Activated naive CD8-positive, alpha-beta T cell treated with anti-CD3 and anti-CD28 coated beads, Interleukin-2, amount 10 ng/mL, durations not matched to agents 7 days and 5 days (primary cell): Measurements from ENCODE around the gene F12. TPM values are rescaled to one million over a fixed set of nuclear protein-coding genes. Genes with fewer than 3 reads are reported as not detected.

Experiments
- ATAC-seq: fragments of 150-1000 bp; cut with Tn5 transposase; one replicate; pipeline ENCODE4 v1.10.0; 2021; ENCODE audit warnings: low read depth, moderate library complexity
- POLR2A ChIA-PET: fragments of 350-600 bp; sonication (Branson Sonifier 250); formaldehyde crosslinking; loops from one replicate; lab custom pipeline; 2021; ENCODE audit warnings: antibody characterized with exemption; lab: Charles Lee
- DNase-seq: peaks from one replicate; pipeline ENCODE4 v3.0.0; 2021
- H3K27ac Mint-ChIP-seq: one replicate; pipeline ENCODE4 v1.8.0; 2022; ENCODE audit warnings: mild to moderate bottlenecking, mixed read lengths
- H3K27me3 Mint-ChIP-seq: one replicate; pipeline ENCODE4 v1.8.0; 2022; ENCODE audit warnings: mild to moderate bottlenecking, moderate library complexity, mixed read lengths
- H3K36me3 Mint-ChIP-seq: one replicate; pipeline ENCODE4 v1.8.0; 2021; ENCODE audit warnings: mild to moderate bottlenecking, mixed read lengths
- H3K4me1 Mint-ChIP-seq: one replicate; pipeline ENCODE4 v1.8.0; 2021; ENCODE audit warnings: mixed read lengths
- H3K4me3 Mint-ChIP-seq: one replicate; pipeline ENCODE4 v1.8.0; 2022; ENCODE audit warnings: mild to moderate bottlenecking, moderate library complexity, mixed read lengths
- H3K9me3 Mint-ChIP-seq: one replicate; pipeline ENCODE4 v1.8.0; 2021; ENCODE audit warnings: mixed read lengths
- total RNA-seq, 2 experiments: library from RNA; stranded (reverse); gene quantifications; one replicate each; pipeline ENCODE4 v1.2.3, GENCODE V29; 2021

F12 gene
- total RNA-seq, 2 experiments from 2014 or later, result 2.2 to 2.8 TPM

DNA sequence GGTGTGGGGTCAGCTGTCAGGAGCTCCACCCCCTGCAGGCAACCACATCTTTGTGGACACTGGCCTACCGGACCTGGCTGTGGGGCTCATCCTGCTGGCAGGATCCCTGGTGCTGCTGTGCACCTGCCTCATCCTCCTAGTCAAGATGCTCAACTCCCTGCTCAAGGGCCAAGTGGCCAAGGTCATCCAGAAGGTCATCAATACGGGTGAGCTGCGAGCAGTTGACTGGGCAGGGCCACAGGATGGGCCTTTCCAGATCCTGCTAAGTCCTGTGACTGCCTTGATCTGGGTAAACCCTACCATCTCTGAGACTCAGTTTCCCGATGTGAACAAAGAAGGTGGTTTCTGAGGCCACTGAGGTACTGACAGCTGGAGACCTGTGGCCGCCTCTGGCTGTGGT is 15.4 kb downstream of the F12 start:
- H3K27me3 Mint-ChIP-seq, result peaks cover 11% of the 10 kb centered on the region
- DNase-seq (no peak), ATAC-seq (no peak)
- H3K4me3 Mint-ChIP-seq, result no peak overlapping the region
- no peaks in the 10 kb centered on the region for H3K36me3 Mint-ChIP-seq
- H3K4me1 Mint-ChIP-seq, result peaks cover 30% of the 10 kb centered on the region
- POLR2A ChIA-PET, result interaction anchor here (0.6 to 0.8 kb wide), 2 partner anchors 51 to 52 kb away, joined by 4 read pairs; partner anchors contain the start of gene PRR7
- no peaks in the 10 kb centered on the region for H3K9me3 Mint-ChIP-seq
- H3K27ac Mint-ChIP-seq, result no peak overlapping the region

DNA sequence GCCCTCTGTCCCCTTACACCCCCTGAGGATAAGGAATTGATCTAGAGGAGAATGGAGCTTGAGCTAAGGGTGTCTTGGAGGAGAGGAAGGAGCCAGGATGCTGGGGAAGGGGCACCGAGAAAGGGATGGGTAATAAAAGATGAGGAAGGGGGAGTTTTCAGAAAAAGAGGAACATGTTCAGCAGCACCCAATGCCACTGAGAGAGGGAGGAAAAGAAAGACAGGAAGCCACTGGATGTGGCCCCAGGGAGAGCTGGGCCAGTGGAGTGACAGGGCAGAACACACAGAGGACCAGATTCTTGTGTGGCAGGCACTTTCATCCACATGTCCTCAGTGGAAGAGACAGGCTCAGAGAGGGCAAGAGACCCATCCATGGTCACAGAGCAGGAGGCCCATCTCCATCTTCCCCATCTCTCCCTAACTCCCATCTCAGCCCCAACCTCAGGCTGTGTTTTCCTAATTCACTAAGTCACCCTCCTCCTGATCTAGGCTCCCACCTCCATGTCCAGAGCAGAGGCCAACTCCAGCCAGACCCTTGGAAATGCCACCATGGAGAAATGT is 16.1 kb downstream of the F12 start:
- no peak overlapping the region for H3K4me3 Mint-ChIP-seq
- no peak for DNase-seq
- H3K27me3 Mint-ChIP-seq, result peaks cover 6% of the 10 kb centered on the region
- H3K4me1 Mint-ChIP-seq, result peaks cover 35% of the 10 kb centered on the region
- no peaks in the 10 kb centered on the region for H3K9me3 Mint-ChIP-seq
- no peaks in the 10 kb centered on the region for H3K36me3 Mint-ChIP-seq
- POLR2A ChIA-PET, result interaction anchor here (0.5 to 0.8 kb wide), 2 partner anchors 46 to 53 kb away, joined by 3 to 4 read pairs; partner anchors contain the start of gene PRR7
- no peak for ATAC-seq
- peak overlapping the region; percentile 35 for H3K27ac Mint-ChIP-seq

DNA sequence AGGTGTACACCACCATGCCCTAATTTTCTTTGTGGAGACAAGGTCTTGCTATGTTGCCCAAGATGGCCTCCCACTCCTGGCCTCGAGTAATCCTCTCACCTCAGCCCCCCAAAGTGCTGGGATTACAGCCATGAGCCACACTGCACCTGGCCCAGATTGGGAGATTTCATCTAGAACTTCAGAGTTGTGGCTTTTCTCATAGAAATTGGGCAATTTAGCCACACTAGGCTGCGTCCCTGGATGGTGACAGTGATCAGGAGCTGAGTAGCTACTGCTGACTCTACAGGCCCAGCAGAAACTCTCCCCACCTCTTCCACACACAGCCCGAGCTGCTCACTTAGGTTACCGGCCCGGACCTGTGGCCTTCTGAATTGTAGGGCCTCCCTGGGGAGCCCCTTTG is 16.6 kb downstream of the F12 start:
- H3K27ac Mint-ChIP-seq, result no peak overlapping the region
- H3K4me1 Mint-ChIP-seq, result peaks cover 36% of the 10 kb centered on the region
- POLR2A ChIA-PET, result no interaction called here
- H3K9me3 Mint-ChIP-seq, result no peaks in the 10 kb centered on the region
- H3K4me3 Mint-ChIP-seq, result no peak overlapping the region
- DNase-seq, result no peak
- no peaks in the 10 kb centered on the region for H3K36me3 Mint-ChIP-seq
- ATAC-seq, result no peak
- H3K27me3 Mint-ChIP-seq, result peaks cover 5% of the 10 kb centered on the region

DNA sequence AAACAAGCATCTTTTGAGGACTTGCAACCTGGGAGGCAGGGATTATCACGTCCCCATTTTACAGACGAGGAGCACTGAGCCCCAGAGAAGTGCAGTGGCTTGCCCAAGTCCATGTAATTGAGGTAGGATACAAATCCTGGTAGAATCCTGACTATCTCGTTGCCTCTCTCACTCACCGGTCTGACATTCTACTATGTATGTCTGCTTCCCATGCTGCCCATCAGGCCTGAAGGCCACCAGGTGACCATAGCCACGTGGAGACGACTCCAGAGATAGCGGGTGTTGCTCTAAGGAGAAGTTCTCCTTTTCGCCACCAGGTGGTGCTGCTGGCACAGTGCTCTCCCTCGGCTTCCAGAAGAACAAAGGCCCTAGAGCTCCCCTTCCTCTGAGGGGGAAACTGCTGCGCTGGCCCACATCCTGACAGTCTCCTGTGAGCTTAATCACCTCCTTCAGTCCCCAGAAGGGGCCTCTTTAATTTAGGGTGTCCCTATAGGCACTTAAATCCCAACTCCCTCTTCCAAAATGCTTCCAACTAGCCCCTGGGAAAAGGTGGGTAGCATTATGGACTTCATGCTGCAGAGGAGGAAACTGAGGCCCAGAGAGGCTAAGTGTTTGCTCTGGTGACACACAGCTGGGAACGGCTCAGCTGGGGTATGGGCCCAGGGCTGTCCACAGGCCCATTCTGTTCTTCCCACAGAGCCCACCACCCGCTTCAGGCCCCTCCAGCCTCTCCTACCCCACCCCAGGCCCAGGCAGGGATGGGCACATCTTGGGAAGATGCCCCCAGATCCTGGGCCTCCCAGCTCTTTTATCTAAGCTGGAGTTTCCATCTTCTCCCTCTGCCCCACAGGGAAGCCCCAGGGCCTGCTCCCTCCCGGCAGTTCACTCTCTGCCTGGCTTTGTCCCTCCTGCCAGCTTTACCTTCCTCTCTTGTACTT is 18.7 kb downstream of the F12 start:
- Mint-ChIP-seq H3K27me3 (peaks cover 3% of the 10 kb centered on the region), H3K4me3 (peak overlapping the region; percentile 56), H3K4me1 (peaks cover 36% of the 10 kb centered on the region), H3K9me3 (no peaks in the 10 kb centered on the region), H3K27ac (peak overlapping the region; percentile 88), H3K36me3 (no peaks in the 10 kb centered on the region)
- DNase-seq (peak; percentile 83), ATAC-seq (peak; percentile 88)
- POLR2A ChIA-PET, result interaction anchor here (0.5 to 3.4 kb wide), 21 partner anchors 12 to 124 kb away, joined by 3 to 40 read pairs (median 3); partner anchors contain the start of genes DBN1, GRK6, LMAN2 and PDLIM7

DNA sequence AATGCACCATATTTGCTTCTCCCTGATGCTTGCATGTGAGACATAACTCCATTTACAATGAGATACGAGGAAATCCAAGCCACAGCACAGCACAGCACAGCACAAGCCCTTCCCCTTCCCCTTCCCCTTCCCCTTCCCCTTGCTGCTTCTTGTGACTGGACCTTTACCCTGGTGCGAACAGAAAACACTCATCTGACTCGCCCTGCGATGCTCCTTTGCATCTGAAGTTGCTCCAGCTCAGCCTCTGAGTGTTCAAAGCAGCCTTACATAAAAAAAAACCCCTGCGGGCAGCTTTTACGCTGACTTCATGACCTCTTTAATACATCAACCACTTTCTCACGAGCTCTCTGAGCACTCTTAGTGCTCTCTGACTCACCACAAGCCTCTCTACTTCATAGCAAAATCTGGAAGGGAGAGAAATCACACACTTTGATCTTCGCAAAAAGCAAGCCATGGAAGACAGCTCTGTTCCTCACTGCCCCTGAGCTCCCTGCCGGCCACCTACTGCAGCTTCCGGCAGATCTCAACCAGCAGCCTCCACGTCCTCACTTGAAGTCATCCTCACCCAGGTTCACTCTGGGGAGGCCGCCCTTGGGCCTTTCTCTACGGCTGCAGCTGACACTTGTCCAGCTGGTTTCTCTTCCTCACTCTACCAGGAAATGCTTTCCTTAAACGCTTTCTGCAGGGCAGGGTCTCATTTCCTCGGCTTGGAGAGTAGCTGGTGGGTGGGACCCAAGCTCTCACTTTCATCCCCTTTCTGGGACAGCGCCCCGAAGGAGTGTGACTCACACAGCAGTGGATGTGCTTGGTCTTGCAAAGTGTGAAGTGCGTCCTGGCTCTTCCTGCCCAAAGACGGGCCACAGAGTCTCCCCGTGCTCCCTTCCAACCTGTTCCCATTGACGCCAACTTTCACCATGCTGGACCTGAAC is 19.9 kb downstream of the F12 start:
- H3K27ac Mint-ChIP-seq, result peak overlapping the region; percentile 88
- POLR2A ChIA-PET, result interaction anchor here (0.8 to 3.4 kb wide), 14 partner anchors 13 to 83 kb away, joined by 3 to 40 read pairs (median 4); partner anchors contain the start of genes DBN1, PRR7 and RGS14
- H3K4me1 Mint-ChIP-seq, result peaks cover 43% of the 10 kb centered on the region
- no peaks in the 10 kb centered on the region for H3K27me3 Mint-ChIP-seq
- H3K36me3 Mint-ChIP-seq, result no peaks in the 10 kb centered on the region
- peak; percentile 40 for ATAC-seq
- peak; percentile 47 for DNase-seq
- peak overlapping the region; percentile 45 for H3K4me3 Mint-ChIP-seq
- no peaks in the 10 kb centered on the region for H3K9me3 Mint-ChIP-seq

GRCh38 chr5:177388521-177389052 is 20.8 kb downstream of the F12 start:
- ATAC-seq (no peak), DNase-seq (no peak)
- H3K27ac Mint-ChIP-seq, result peak overlapping the region; percentile 88
- H3K27me3 Mint-ChIP-seq, result no peaks in the 10 kb centered on the region
- POLR2A ChIA-PET, result interaction anchor here (1.0 to 2.7 kb wide), 5 partner anchors 30 to 79 kb away, joined by 3 to 31 read pairs (median 4); partner anchors contain the start of gene RGS14
- H3K9me3 Mint-ChIP-seq, result no peaks in the 10 kb centered on the region
- H3K36me3 Mint-ChIP-seq, result no peaks in the 10 kb centered on the region
- peaks cover 41% of the 10 kb centered on the region for H3K4me1 Mint-ChIP-seq
- H3K4me3 Mint-ChIP-seq, result peak overlapping the region; percentile 45

DNA sequence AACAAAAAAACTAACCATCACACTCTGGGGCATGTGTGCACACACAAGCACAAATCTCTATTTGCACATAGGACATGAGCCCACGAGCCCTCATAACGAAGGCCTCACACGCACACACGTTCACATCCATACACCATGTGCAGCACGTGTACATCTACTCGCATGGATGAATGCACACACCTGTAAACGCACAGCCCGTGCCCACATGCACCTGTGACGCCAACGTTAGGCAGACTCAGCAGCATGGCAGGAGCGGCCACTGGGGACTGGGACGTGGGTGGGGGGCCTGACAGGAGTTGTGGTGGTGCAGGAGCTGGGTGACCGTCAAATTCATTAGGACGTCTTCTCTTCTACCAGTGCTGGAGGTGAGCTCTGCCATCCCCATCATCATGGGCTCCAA is 22.0 kb downstream of the F12 start:
- Mint-ChIP-seq H3K9me3 (no peaks in the 10 kb centered on the region), H3K27me3 (no peaks in the 10 kb centered on the region), H3K4me1 (peaks cover 39% of the 10 kb centered on the region), H3K36me3 (no peaks in the 10 kb centered on the region), H3K27ac (no peak overlapping the region), H3K4me3 (no peak overlapping the region)
- DNase-seq (no peak), ATAC-seq (no peak)
- POLR2A ChIA-PET, result interaction anchor here (0.7 kb wide), 1 partner anchor 84 kb away, joined by 3 read pairs; no protein-coding TSS in a partner anchor

- no peaks in the 10 kb centered on the region for H3K36me3 Mint-ChIP-seq
- DNase-seq (no peak), ATAC-seq (no peak)
- POLR2A ChIA-PET, result no interaction called here
- H3K4me1 Mint-ChIP-seq, result peaks cover 41% of the 10 kb centered on the region
- no peaks in the 10 kb centered on the region for H3K9me3 Mint-ChIP-seq
- H3K4me3 Mint-ChIP-seq, result no peak overlapping the region
- H3K27me3 Mint-ChIP-seq, result no peaks in the 10 kb centered on the region
- H3K27ac Mint-ChIP-seq, result no peak overlapping the region
Measured at GRCh38 chr5:177386542-177386941, 22.8 kb downstream of the F12 start.

GRCh38 chr5:177385720-177386119 is 23.6 kb downstream of the F12 start:
- Mint-ChIP-seq H3K4me1 (peaks cover 37% of the 10 kb centered on the region), H3K9me3 (no peaks in the 10 kb centered on the region), H3K36me3 (no peaks in the 10 kb centered on the region), H3K27ac (no peak overlapping the region), H3K4me3 (peak overlapping the region; percentile 41), H3K27me3 (no peaks in the 10 kb centered on the region)
- ATAC-seq, result no peak
- no peak for DNase-seq
- POLR2A ChIA-PET, result no interaction called here

DNA sequence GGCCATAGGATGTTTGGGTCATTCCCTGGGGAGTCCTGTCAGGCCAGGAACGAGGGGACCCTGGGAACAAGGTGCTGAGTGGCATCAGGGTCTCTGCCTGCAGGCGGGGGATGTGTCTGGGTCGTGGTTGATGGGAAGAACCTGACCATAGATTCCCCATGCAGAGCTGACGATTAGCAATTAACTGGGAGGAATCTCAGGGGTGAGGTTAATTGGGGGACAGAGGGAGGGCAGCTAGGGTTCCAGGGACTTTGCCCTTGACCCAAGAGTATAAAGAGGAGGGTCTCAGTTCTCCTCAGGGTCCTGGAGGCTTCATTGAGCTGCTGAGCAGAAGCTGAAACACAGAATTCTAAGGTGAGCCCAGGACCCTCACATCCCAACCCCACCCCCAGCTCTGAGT is 25.2 kb downstream of the F12 start, which contains the start of gene SLC34A1:
Gene SLC34A1, plus strand, starts transcription at position 301 of the 400 bp plus-strand sequence. CDS start 1,308 bp downstream, outside the sequence.
- POLR2A ChIA-PET, result interaction anchor here (1.0 kb wide), 1 partner anchor 125 kb away, joined by 3 read pairs; no protein-coding TSS in a partner anchor
- Mint-ChIP-seq H3K4me1 (peaks cover 31% of the 10 kb centered on the region), H3K27me3 (no peaks in the 10 kb centered on the region), H3K4me3 (peak within 1 kb of the TSS; percentile 41), H3K27ac (no peak within 1 kb of the TSS), H3K36me3 (no peaks in the 10 kb centered on the region), H3K9me3 (no peaks in the 10 kb centered on the region)
- ATAC-seq (no peak), DNase-seq (no peak)

- H3K36me3 Mint-ChIP-seq, result no peaks in the 10 kb centered on the region
- no peak overlapping the region for H3K27ac Mint-ChIP-seq
- POLR2A ChIA-PET, result interaction anchor here (1.0 to 1.5 kb wide), 2 partner anchors 11 to 13 kb away, joined by 5 to 6 read pairs; no protein-coding TSS in a partner anchor
- ATAC-seq (no peak), DNase-seq (no peak)
- no peak overlapping the region for H3K4me3 Mint-ChIP-seq
- H3K27me3 Mint-ChIP-seq, result no peaks in the 10 kb centered on the region
- no peaks in the 10 kb centered on the region for H3K9me3 Mint-ChIP-seq
- peaks cover 22% of the 10 kb centered on the region for H3K4me1 Mint-ChIP-seq
Measured at GRCh38 chr5:177383181-177383580, 26.2 kb downstream of the F12 start.

DNA sequence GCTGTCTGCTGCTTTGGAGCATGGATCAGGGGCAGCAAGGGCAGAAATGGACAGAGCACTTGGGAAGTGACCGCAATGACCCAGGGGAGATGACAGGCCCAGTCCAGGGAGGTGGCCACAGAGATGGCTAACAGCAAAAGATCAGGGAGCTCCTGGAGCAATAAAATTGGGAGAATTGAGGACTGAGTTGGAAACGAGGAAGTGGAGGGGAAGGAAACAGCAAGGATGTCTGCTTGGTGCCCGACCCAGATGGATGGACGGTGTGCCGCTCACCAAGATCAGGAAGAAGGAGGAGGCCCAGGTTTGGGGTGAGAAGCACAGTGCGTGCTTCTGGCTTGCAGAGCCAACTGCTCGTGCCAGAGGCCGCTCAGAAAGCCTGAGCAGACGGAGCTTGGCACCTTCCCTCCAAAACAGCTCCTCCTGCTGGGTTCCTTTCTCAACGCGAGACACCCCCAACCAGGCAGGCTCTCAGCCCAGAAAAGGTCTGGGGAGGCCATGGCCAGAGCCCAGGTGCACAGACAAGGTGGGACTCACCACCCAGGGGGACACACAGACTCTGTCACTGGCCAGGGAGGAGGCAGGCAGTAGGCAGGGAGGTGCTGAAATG is 26.8 kb downstream of the F12 start:
- Mint-ChIP-seq H3K4me1 (peaks cover 22% of the 10 kb centered on the region), H3K36me3 (no peaks in the 10 kb centered on the region), H3K27ac (peak overlapping the region; percentile 73), H3K27me3 (no peaks in the 10 kb centered on the region), H3K4me3 (no peak overlapping the region), H3K9me3 (no peaks in the 10 kb centered on the region)
- peak; percentile 43 for ATAC-seq
- POLR2A ChIA-PET, result interaction anchor here (1.0 to 1.5 kb wide), 2 partner anchors 10 to 12 kb away, joined by 5 to 6 read pairs; no protein-coding TSS in a partner anchor
- DNase-seq, result no peak
